Immature natural killer cell (primary cell): Measurements from ENCODE around the gene BACE1. TPM values are rescaled to one million over a fixed set of nuclear protein-coding genes. Genes with fewer than 3 reads are reported as not detected.

Experiments used
- DNase-seq, 3 donors: peaks; one replicate each; pipeline ENCODE4 v3.0.0; 2022; ENCODE audit warnings: mixed read lengths in 1 of 3
- H3K27ac Mint-ChIP-seq, 6 donors: one replicate each; pipeline ENCODE4 v1.8.0; 2020; ENCODE audit warnings: mixed read lengths in 6 of 6, mild to moderate bottlenecking in 5 of 6, inconsistent platforms in 4 of 6, moderate library complexity in 3 of 6
- H3K27me3 Mint-ChIP-seq, 3 donors: one replicate each; pipeline ENCODE4 v1.8.0; 2020 to 2021; ENCODE audit warnings: low read depth in 3 of 3, mild to moderate bottlenecking in 3 of 3, mixed read lengths in 3 of 3, moderate library complexity in 3 of 3, inconsistent platforms in 1 of 3
- H3K36me3 Mint-ChIP-seq, 3 donors: one replicate each; pipeline ENCODE4 v1.8.0; 2020; ENCODE audit warnings: mixed read lengths in 3 of 3, inconsistent platforms in 2 of 3, mild to moderate bottlenecking in 2 of 3
- H3K4me1 Mint-ChIP-seq, 2 donors: one replicate each; pipeline ENCODE4 v1.8.0; 2020; ENCODE audit warnings: inconsistent platforms in 2 of 2, mild to moderate bottlenecking in 2 of 2, mixed read lengths in 2 of 2, moderate library complexity in 1 of 2
- H3K4me3 Mint-ChIP-seq, 5 donors: one replicate each; pipeline ENCODE4 v1.8.0; 2020; ENCODE audit warnings: mild to moderate bottlenecking in 5 of 5, mixed read lengths in 5 of 5, inconsistent platforms in 3 of 5, moderate library complexity in 3 of 5
- H3K9me3 Mint-ChIP-seq, 6 donors: one replicate each; pipeline ENCODE4 v1.8.0; 2020; ENCODE audit warnings: mild to moderate bottlenecking in 6 of 6, mixed read lengths in 6 of 6, inconsistent platforms in 4 of 6, moderate library complexity in 3 of 6
- polyA plus RNA-seq, 3 donors: library from polyadenylated mRNA; unstranded; fragments of 300-500 nt; fragmentation: Illumina TruSeq; gene quantifications; one replicate each; pipeline ENCODE4 v1.2.3, GENCODE V29; 2021

The BACE1 gene
- polyA plus RNA-seq, 3 donors from 2014 or later, result 0.04 to 1.0 TPM; not detected in 1

DNA sequence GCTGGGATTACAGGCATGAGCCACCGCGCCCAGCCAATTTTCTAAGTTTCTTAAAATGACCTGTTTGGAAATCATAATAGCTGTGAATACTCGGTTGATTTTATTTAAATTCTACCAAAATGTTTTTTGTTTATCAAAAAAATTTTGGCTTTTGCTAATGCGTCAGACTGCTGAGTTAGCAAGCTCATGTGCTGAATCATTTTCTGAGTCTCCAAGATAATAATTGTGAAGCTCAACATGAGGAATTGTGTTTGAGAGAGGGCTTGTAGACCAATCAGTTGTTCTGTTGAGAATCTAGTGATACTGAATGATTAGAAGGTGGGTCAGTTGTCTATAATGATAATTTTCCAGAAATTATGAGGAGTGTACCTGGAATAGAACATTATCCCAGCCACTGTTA is 67.7 kb downstream of the BACE1 start:
- Mint-ChIP-seq H3K27me3 (peaks cover 0 to 1% (median 0%) of the 10 kb centered on the region in 3 donors), H3K36me3 (peaks cover 30 to 46% (median 32%) of the 10 kb centered on the region in 3 donors), H3K4me3 (no peak overlapping the region), H3K27ac (no peak overlapping the region), H3K4me1 (no peaks in the 10 kb centered on the region), H3K9me3 (no peaks in the 10 kb centered on the region)
- no peak for DNase-seq

DNA sequence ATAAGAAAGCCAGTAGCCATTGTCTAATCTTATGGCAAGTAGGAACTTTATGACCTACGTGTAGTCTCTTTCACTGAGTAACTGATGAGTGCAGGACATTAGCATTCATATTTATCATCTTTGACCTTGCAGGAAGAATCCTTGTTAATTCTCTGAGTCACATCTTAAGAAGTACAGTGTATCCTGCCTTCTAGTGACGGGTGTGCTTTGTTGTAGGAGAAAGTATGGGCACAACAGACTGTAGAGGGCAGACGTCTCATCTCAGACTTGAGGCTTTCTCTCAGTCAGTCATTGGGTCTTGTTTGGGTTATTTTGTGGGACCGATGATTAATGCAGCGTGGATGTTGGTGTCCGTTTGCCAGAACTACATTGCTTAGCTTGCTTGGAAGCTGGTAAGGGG is 76.8 kb downstream of the BACE1 start:
- no peak overlapping the region for H3K27ac Mint-ChIP-seq
- peaks cover 0 to 2% (median under 1%) of the 10 kb centered on the region in 3 donors for H3K27me3 Mint-ChIP-seq
- no peaks in the 10 kb centered on the region for H3K9me3 Mint-ChIP-seq
- no peak overlapping the region for H3K4me3 Mint-ChIP-seq
- DNase-seq, result no peak
- H3K36me3 Mint-ChIP-seq, result peaks cover 11 to 26% (median 18%) of the 10 kb centered on the region in 3 donors
- peaks cover 2% of the 10 kb centered on the region in 2 donors for H3K4me1 Mint-ChIP-seq

DNA sequence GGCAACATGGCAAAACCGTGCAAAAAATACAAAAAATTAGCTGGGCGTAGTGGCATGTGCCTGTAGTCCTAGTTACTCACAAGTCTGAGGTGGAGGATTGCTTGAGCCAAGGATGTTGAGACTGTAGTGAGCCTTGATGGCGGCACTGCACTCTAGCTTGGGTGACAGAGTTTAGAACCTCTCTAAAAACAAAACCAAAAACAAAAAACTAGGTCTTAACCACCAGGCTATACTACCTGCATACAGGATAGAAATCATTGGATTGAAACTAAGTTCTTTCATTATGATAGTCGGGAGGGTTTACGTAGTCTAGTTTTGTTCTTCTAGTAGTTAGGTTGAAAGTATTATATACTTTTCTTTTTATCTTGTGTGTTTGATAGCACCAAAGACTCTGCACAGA is 77.8 kb downstream of the BACE1 start:
- Mint-ChIP-seq H3K4me1 (peaks cover 11 to 13% of the 10 kb centered on the region in 2 donors), H3K4me3 (no peak overlapping the region), H3K36me3 (peaks cover 9 to 24% (median 16%) of the 10 kb centered on the region in 3 donors), H3K9me3 (no peaks in the 10 kb centered on the region), H3K27me3 (peaks cover 3 to 6% (median 4%) of the 10 kb centered on the region in 3 donors), H3K27ac (no peak overlapping the region)
- no peak for DNase-seq

Other genes with a start within 250 kb of the BACE1 start
- 10 to 100 TPM in 2 of 3 donors, 1 to 10 TPM in 1; 3.7 to 26.2 (median 16.5) TPM for gene SIK3, start 217.8 kb downstream of the BACE1 start, polyA plus RNA-seq
- gene PAFAH1B2, start 172.0 kb downstream of the BACE1 start, polyA plus RNA-seq, result 10 to 100 TPM; 16.0 to 23.7 (median 17.5) TPM
- gene SIDT2, start 137.5 kb downstream of the BACE1 start, polyA plus RNA-seq, result 1 to 10 TPM; 1.6 to 4.7 (median 1.7) TPM
- gene TAGLN, start 116.9 kb downstream of the BACE1 start, polyA plus RNA-seq, result under 1 TPM; 0.08 to 0.40 (median 0.09) TPM
- gene PCSK7, start 84.2 kb downstream of the BACE1 start, polyA plus RNA-seq, result 10 to 100 TPM; 32.8 to 96.3 (median 38.8) TPM
- 1 to 10 TPM; 5.3 to 9.8 (median 8.9) TPM for gene RNF214, start 83.6 kb downstream of the BACE1 start, polyA plus RNA-seq
- under 1 TPM in 1 of 3 donors, not detected in 2; 0.67 TPM for gene BACE1-AS, start 24.9 kb downstream of the BACE1 start, polyA plus RNA-seq
- 10 to 100 TPM in 2 of 3 donors, 1 to 10 TPM in 1; 5.6 to 20.5 (median 11.8) TPM for gene CEP164, start 11.6 kb upstream of the BACE1 start, polyA plus RNA-seq